ENCODE results near the gene PPIL1.

The PPIL1 gene

DNA sequence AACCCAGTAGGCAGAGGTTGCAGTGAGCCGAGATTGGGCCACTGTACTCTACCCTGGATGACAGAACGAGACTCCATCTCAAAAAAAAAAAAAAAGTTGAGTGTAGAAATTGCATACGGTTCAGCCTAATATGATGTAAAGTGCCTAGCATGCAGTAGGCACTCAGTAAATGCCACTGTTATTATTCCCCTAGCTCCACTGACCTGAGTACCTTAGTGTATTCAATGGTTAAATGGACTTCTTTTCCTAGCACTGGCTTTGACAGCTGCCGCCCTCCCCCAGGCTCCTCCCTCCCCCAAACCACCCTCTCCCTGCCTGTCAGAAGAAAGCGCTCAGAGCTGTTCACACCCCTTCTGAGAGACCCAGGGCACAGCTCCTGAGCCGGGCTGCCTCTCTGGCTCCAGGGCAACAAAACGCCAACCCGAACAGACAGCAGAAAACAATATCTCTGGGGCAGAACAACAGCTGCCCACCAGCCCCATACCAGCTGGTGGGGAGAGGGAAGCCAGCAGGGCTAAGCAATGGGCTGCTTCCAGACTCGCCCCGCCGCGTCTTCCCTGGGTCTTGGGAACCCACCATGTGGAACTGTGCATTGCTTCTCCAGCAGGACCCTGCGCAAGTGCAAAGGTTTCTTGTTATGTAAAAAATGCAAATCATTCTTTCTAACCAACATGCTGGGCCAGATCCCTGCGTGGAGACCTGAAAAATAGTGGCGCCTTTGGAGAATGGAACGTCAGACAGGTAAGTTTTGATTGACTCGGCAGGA lies 39.8 kb downstream of the PPIL1 start:
- DNase-seq (ENCODE audit: extremely low read depth, insufficient read length) = no peak
- peaks cover 6% of the 10 kb centered on the region for H3K27me3 ChIP-seq (replicated peaks; ENCODE audit: control insufficient read depth, insufficient read depth, low read length)
- H3K36me3 ChIP-seq (ENCODE audit: control insufficient read depth, insufficient read depth, low read length) = no peaks in the 10 kb centered on the region
- TF ChIP-seq, protein P1, sequence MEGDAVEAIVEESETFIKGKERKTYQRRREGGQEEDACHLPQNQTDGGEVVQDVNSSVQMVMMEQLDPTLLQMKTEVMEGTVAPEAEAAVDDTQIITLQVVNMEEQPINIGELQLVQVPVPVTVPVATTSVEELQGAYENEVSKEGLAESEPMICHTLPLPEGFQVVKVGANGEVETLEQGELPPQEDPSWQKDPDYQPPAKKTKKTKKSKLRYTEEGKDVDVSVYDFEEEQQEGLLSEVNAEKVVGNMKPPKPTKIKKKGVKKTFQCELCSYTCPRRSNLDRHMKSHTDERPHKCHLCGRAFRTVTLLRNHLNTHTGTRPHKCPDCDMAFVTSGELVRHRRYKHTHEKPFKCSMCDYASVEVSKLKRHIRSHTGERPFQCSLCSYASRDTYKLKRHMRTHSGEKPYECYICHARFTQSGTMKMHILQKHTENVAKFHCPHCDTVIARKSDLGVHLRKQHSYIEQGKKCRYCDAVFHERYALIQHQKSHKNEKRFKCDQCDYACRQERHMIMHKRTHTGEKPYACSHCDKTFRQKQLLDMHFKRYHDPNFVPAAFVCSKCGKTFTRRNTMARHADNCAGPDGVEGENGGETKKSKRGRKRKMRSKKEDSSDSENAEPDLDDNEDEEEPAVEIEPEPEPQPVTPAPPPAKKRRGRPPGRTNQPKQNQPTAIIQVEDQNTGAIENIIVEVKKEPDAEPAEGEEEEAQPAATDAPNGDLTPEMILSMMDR (IDR thresholded peaks at IDR 0.05; ENCODE audit: insufficient read depth, low read length, poor library complexity, severe bottlenecking) = no peak
- no peak overlapping the region for H3K4me3 ChIP-seq (replicated peaks; ENCODE audit: low read depth, low read length)

DNA sequence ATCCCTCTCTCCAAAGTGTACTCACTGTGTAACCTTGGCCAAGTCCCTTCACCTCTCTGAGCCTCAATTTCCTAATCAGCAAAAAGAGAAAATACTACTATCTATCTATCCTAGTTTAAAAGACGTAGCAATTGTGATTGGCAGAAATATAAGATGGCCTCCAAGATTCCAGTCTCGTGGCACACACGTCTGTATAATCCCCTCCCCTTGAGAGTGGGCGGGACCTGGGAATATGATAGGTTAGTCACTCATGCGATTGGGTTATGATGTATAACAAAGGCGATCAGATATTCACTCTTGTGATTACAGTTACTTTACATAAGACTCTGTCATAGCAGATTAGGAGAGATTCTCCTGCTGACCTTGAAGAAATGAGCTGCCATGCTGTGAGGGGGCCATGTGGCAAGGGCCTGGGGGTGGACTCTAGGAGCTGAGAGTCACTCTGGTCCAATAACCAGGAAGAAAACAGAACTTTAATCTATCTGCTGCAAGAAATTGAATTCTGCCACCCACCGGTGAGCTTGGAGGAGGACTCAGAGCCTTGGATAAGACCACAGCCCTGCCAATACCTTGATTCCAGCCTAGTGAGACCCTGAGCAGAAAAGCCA lies 41.3 kb downstream of the PPIL1 start:
- Histone ChIP-seq H3K36me3 (ENCODE audit: control insufficient read depth, insufficient read depth, low read length) (no peaks in the 10 kb centered on the region), H3K27me3 (replicated peaks; ENCODE audit: control insufficient read depth, insufficient read depth, low read length) (peaks cover 3% of the 10 kb centered on the region), H3K4me3 (replicated peaks; ENCODE audit: low read depth, low read length) (no peak overlapping the region)
- TF ChIP-seq, protein P1 (IDR thresholded peaks at IDR 0.05; ENCODE audit: insufficient read depth, low read length, poor library complexity, severe bottlenecking) = no peak
- no peak for DNase-seq (ENCODE audit: extremely low read depth, insufficient read length)

- DNase-seq (ENCODE audit: extremely low read depth, insufficient read length) = no peak
- H3K4me3 ChIP-seq (replicated peaks; ENCODE audit: low read depth, low read length) = no peak overlapping the region
Measured at GRCh38 chr6:36832313-36832712, 42.3 kb downstream of the PPIL1 start.

DNA sequence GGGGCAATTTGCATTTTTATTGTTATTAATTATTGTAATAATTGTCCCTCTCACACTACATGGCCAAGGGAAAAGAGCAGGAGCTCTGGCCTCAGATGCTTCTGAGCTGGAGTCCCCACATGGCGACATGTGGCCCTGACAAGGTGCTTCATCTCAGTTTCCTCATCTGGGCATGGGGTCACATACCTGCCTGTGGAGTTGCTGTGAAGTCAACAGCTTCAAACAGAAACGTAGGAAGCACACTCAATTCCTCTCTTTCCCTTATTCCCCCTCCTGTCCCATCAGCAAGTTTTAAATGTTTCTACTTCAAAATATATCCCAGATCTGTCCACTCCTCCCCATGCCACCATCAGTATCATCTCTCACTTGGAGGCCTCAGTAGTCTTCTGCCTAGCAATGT lies 44.0 kb downstream of the PPIL1 start:
- DNase-seq (ENCODE audit: extremely low read depth, insufficient read length) = no peak
- peaks cover 2% of the 10 kb centered on the region; the same call in 1 of the 2 replicates for H3K27me3 ChIP-seq (replicated peaks; ENCODE audit: control insufficient read depth, insufficient read depth, low read length)
- H3K4me3 ChIP-seq (replicated peaks; ENCODE audit: low read depth, low read length) = no peak overlapping the region
- TF ChIP-seq, protein P1 (IDR thresholded peaks at IDR 0.05; ENCODE audit: insufficient read depth, low read length, poor library complexity, severe bottlenecking) = no peak
- no peaks in the 10 kb centered on the region for H3K36me3 ChIP-seq (ENCODE audit: control insufficient read depth, insufficient read depth, low read length)

More at GRCh38 chr6:36832313-36832712, 42.3 kb downstream of the PPIL1 start:
- Histone ChIP-seq H3K27me3 (replicated peaks; ENCODE audit: control insufficient read depth, insufficient read depth, low read length) (peaks cover 2% of the 10 kb centered on the region; the same call in 1 of the 2 replicates), H3K36me3 (ENCODE audit: control insufficient read depth, insufficient read depth, low read length) (no peaks in the 10 kb centered on the region)
- TF ChIP-seq, protein P1 (IDR thresholded peaks at IDR 0.05; ENCODE audit: insufficient read depth, low read length, poor library complexity, severe bottlenecking) = no peak

DNA sequence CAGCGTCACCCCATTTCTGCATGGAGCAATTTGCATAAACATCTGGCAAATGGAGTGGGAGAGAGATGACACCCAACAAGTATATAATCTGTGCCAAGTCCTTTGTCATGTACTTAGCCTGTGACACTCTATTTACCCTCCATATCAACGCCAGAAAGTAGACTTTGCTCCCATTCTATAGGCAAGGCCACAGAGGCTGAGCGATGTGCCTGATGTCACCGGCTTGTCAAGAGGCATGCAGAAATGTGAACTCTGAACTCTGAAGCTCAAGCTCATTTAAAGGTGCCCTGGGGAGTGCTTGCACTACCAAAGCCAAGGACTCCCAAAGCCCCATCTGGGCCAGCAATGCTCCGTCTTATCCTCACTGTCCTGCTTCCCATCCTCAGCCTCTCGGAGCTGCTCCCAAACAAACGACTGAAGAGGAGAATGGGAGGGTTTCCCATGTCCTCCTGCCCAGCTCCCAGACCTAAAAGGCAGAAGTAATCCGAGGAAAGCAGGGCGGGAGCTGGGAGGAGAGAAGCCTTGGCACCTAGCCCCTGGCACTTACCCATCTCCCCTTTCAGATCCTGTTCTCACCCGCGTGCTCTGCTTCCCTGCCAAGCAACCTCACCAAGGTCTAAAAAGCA lies 44.6 kb downstream of the PPIL1 start:
- Histone ChIP-seq H3K4me3 (replicated peaks; ENCODE audit: low read depth, low read length) (no peak overlapping the region), H3K27me3 (replicated peaks; ENCODE audit: control insufficient read depth, insufficient read depth, low read length) (no peaks in the 10 kb centered on the region; the same call in 1 of the 2 replicates), H3K36me3 (ENCODE audit: control insufficient read depth, insufficient read depth, low read length) (no peaks in the 10 kb centered on the region)
- no peak for DNase-seq (ENCODE audit: extremely low read depth, insufficient read length)
- TF ChIP-seq, protein P1 (IDR thresholded peaks at IDR 0.05; ENCODE audit: insufficient read depth, low read length, poor library complexity, severe bottlenecking) = no peak
